ENCODE data around the gene CRYAA. TPM values are rescaled to one million over a fixed set of nuclear protein-coding genes. Genes with fewer than 3 reads are reported as not detected.
"Not testable (repeated sequence)": the region's sequence is repeated elsewhere in the genome, so short reads cannot be mapped to it uniquely, and the experiment has no call there.

The CRYAA gene
- polyA plus RNA-seq (ENCODE audit: insufficient read length) = not detected

DNA sequence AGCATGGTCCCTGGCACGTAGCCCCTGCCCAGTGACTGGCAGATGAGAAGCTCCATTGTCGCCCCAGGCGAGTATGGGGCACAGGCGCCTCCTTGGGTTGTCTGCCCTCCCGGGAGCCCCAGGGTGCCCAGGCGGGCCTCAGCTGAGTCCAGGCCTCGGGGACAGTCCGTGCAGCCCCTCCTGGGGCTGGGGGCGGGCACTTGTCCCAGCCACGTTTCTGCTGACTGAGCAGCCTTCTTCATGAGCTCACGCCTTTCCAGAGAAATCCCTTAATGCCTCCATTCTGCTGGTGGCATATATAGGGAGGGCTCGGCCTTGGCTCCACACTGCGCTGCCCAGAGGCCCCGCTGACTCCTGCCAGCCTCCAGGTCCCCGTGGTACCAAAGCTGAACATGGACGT is at the start of gene CRYAA:
Gene CRYAA (plus strand): TSS at position 301 of the 400 bp plus-strand sequence. CDS start 92 bp downstream, at position 393.
- DNase-seq (ENCODE audit: low read depth) = not testable (repeated sequence)

GRCh38 chr21:43130094-43130493 is 38.7 kb upstream of the CRYAA start:
- DNase-seq (ENCODE audit: low read depth) = not testable (repeated sequence)

DNA sequence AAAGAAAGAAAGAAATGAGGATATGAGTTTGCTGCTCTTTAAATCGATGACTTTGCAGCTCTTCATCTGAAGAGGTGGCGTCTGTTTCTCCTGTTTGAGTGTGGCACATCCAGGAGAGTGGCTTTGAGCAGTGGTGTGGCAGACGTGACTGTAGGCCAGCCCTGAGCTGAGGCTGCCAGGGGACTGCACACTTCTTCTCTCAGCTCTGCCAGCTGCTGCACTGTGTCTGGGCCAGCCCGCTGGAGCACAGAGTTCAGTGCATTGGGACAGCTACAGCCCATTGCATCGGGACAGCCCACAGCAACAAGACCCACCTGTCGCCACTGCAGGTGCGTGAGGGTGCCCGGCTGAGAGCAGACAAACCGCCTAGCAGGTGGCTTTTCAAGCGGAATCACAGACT is 34.3 kb upstream of the CRYAA start:
- not testable (repeated sequence) for DNase-seq (ENCODE audit: low read depth)

GRCh38 chr21:43138944-43139343 is 29.9 kb upstream of the CRYAA start:
- DNase-seq (ENCODE audit: low read depth) = not testable (repeated sequence)

- not testable (repeated sequence) for DNase-seq (ENCODE audit: low read depth)
Observed at GRCh38 chr21:43141407-43141806, 27.4 kb upstream of the CRYAA start.

DNA sequence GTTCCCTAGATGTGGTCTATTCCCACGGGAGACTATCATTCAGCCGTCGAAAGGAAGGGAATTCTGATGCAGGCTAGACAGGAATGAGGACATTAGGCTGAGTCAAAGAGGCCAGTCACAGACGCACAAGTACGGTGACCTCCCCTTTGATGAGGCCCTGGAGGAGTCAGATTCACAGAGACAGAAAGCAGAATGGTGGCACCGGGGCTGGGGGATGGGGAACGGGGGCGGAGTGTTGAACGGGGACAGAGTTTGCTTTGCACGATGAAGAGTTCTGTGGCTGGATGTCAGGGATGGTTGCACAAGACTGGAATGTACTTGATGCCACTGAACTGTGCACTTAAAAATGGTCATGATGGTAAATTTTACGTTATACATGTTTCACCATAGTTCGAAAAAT is 22.2 kb upstream of the CRYAA start:
- DNase-seq (ENCODE audit: low read depth) = not testable (repeated sequence)

DNA sequence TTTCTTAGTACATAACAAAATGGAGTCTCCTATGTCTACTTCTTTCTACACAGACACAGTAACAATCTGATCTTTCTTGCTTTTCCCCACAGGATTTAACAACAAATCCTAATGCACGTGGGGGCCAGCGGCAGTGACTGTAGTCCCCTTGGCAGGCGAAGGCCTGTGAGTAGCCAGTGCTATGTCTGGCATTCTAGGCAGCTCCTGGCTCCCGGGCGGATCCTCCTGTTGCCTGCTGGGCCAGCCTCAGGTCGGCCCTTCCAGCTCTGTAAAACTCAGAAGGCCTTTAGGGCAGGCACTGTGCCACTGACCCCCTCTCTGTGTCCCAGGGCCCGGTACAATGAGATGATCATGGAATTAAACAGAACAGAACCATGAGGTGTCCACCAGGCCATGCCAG is 20.8 kb upstream of the CRYAA start:
- not testable (repeated sequence) for DNase-seq (ENCODE audit: low read depth)

GRCh38 chr21:43149344-43149743 is 19.5 kb upstream of the CRYAA start:
- not testable (repeated sequence) for DNase-seq (ENCODE audit: low read depth)

- not testable (repeated sequence) for DNase-seq (ENCODE audit: low read depth)
Observed at GRCh38 chr21:43153601-43154000, 15.2 kb upstream of the CRYAA start.

- not testable (repeated sequence) for DNase-seq (ENCODE audit: low read depth)
Observed at GRCh38 chr21:43159279-43160175, 9.3 kb upstream of the CRYAA start.

- not testable (repeated sequence) for DNase-seq (ENCODE audit: low read depth)
Observed at GRCh38 chr21:43161826-43162707, 6.7 kb upstream of the CRYAA start.

DNA sequence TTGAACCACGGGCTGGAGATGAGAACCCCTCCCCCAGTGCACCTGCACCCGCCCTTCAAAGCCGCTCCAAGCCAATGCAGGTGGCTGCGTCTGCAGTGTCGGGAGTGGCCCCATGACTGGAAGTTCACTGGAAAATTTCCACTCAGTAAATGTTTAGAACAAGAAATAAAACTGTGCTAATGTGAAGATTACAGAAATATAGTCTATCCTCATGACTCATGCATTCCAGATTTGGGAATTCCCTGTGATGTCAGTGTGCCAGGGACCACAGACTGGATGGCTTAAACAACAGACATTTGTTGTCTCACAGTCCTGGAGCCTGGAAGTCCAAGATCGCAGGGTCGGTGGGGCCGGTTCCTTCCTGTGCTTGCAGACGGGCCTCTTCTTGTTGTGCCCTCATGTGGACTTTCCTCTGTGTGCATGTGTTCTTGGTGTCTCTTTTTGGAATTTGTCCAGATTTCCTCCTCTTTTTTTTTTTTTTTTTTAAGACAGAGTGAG is 6.1 kb upstream of the CRYAA start:
- DNase-seq (ENCODE audit: low read depth) = not testable (repeated sequence)

- DNase-seq (ENCODE audit: low read depth) = not testable (repeated sequence)
Observed at GRCh38 chr21:43164823-43165222, 4.0 kb upstream of the CRYAA start.

GRCh38 chr21:43165734-43166133 is 3.1 kb upstream of the CRYAA start:
- DNase-seq (ENCODE audit: low read depth) = not testable (repeated sequence)

GRCh38 chr21:43169230-43169886 is 550 bp downstream of the CRYAA start:
- DNase-seq (ENCODE audit: low read depth) = not testable (repeated sequence)

- not testable (repeated sequence) for DNase-seq (ENCODE audit: low read depth)
Observed at GRCh38 chr21:43169891-43170290, 1.1 kb downstream of the CRYAA start.

DNA sequence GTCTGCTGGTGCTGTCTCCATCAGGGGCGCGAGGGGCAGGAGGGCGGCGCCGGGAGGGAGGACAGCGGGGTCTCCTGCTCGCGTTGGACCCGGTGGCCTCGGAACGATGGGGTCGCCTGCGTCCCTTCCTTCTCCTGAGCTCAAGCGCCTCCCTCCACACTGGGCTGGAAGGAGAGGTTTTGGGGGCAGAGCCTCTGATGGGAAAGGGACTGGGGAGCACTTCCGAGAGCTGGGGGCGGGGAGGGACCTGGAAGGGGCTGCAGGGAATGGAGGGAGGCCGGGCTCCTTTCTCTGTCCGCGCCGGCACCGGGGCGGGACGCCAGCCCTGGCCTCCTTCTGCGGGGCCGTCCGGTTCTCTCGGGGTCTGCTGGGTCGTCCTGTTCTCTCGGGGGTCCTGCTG is 4.0 kb downstream of the CRYAA start:
- DNase-seq (ENCODE audit: low read depth) = not testable (repeated sequence)

DNA sequence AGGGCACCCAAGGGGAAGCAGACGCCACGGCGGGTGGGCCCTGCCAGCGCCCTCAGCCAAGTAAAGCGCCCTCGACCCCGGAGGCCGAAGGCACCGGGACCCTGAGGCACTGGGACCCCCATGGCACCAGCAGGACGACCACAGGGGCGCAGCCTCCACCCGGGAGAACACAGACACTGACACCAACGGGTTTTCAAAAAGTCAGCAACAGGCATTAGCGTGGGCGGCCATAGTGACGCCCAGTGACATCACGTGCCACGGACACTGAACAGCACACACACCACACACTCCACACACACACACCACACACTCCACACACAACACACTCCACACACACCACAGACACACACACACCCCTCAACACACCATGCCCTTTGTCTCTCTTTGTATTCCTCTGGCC is 4.6 kb downstream of the CRYAA start:
- DNase-seq (ENCODE audit: low read depth) = not testable (repeated sequence)

DNA sequence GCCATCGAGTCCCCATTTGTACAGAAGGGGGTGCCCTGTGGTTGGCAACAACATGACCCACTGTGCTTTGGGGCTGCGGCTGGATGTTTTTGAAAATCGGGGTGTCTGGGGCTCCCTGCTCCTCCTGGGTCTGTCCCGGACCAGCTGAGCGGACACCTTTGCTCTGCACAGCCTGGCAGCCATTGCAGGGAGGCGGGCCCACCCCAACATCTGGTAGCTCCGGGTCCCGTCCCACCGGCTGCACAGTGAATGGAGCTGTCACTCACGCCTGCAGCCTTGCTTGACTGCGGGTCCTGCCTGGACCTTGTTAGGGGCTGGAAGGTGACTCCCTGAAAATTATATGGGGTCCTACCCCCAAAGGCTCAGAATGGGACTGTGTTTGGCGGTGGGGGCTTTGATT is 5.1 kb downstream of the CRYAA start:
- DNase-seq (ENCODE audit: low read depth) = not testable (repeated sequence)

DNA sequence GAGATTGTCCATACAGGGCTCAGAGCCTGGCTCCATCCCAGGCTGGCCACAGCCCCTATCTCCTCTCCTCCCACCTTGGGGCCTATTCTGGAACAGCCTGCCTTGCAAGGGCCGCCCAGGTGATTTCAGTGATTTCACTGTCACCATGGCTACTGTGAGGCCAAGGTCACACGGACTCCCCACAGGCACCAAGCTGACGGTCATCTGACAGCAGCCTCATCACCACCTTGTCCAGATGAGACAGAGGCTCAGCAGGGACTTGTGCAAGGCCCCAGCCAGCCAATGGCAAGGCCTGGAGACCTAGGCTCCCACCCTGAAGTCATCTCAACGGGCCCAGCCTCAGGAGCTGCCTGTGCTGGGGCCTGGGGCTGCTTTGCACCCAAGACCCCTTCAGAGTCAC is 6.2 kb downstream of the CRYAA start:
- not testable (repeated sequence) for DNase-seq (ENCODE audit: low read depth)

GRCh38 chr21:43176621-43177020 is 7.8 kb downstream of the CRYAA start:
- DNase-seq (ENCODE audit: low read depth) = not testable (repeated sequence)
